ENCODE measurements around the gene LPP. TPM values are rescaled to one million over a fixed set of nuclear protein-coding genes. Genes with fewer than 3 reads are reported as not detected.

Gene LPP
- total RNA-seq, 1 donor from 2014 or later: 184 TPM

- no peak overlapping the region for H3K27ac Mint-ChIP-seq (ENCODE audit: unreplicated experiment)
- no peaks in the 10 kb centered on the region for H3K36me3 Mint-ChIP-seq (ENCODE audit: unreplicated experiment)
- no peak overlapping the region for H3K4me3 Mint-ChIP-seq (ENCODE audit: unreplicated experiment)
- H3K4me1 Mint-ChIP-seq (ENCODE audit: unreplicated experiment): peaks cover 18% of the 10 kb centered on the region
- DNase-seq (ENCODE audit: extremely low spot score, unreplicated experiment): no peak
- H3K27me3 Mint-ChIP-seq (ENCODE audit: unreplicated experiment): no peaks in the 10 kb centered on the region
- TF ChIP-seq CTCF (IDR thresholded peaks at IDR 0.05): no peak
- H3K9me3 Mint-ChIP-seq (ENCODE audit: unreplicated experiment): peaks cover 3% of the 10 kb centered on the region
Measured at GRCh38 chr3:188691665-188692064, 537.7 kb downstream of the LPP start.

DNA sequence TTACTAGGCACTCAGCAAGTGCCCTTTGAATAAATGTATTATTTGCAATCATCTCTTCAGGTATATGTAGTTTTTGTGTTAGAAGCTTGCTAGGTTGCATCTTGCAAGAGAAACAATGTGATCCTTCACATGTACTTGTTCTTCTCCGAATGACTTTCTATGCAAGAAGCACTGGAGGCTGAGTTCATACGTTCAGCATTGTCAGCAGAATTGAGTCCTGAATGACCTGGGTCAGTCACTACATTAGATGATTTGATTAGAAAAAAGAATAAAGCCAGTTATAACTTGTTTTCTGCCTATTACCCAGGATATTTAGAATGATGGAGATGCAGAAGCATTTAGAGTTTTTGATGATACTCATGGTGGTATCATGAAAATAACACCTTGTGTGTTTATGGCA lies 538.7 kb downstream of the LPP start:
- Mint-ChIP-seq H3K36me3 (ENCODE audit: unreplicated experiment) (no peaks in the 10 kb centered on the region), H3K27me3 (ENCODE audit: unreplicated experiment) (no peaks in the 10 kb centered on the region), H3K27ac (ENCODE audit: unreplicated experiment) (no peak overlapping the region), H3K9me3 (ENCODE audit: unreplicated experiment) (peaks cover 3% of the 10 kb centered on the region), H3K4me1 (ENCODE audit: unreplicated experiment) (peaks cover 19% of the 10 kb centered on the region), H3K4me3 (ENCODE audit: unreplicated experiment) (no peak overlapping the region)
- no peak for DNase-seq (ENCODE audit: extremely low spot score, unreplicated experiment)
- TF ChIP-seq CTCF (IDR thresholded peaks at IDR 0.05): no peak

DNA sequence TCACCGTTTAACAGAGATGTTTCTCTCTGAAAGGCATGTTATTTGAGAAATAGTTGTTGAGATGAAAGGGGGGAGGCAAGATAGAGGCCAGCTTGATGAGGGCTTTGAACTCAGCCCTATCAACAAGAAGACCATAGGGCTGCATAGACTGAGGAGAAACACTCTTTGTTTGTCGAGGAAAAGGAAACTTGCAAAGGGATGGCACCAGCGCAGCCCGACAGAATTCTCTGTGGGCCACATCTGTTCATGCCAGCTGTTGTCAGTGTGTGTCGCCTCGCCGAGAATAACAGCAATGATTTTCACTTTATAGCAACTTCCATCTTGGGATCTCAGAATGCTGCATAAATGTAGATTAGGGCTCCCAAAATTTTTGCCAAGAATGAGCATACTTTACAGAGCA lies 539.5 kb downstream of the LPP start:
- no peak for TF ChIP-seq CTCF (IDR thresholded peaks at IDR 0.05)
- no peaks in the 10 kb centered on the region for H3K36me3 Mint-ChIP-seq (ENCODE audit: unreplicated experiment)
- no peaks in the 10 kb centered on the region for H3K27me3 Mint-ChIP-seq (ENCODE audit: unreplicated experiment)
- no peak for DNase-seq (ENCODE audit: extremely low spot score, unreplicated experiment)
- H3K4me3 Mint-ChIP-seq (ENCODE audit: unreplicated experiment): no peak overlapping the region
- H3K9me3 Mint-ChIP-seq (ENCODE audit: unreplicated experiment): peaks cover 3% of the 10 kb centered on the region
- H3K27ac Mint-ChIP-seq (ENCODE audit: unreplicated experiment): no peak overlapping the region
- peaks cover 14% of the 10 kb centered on the region for H3K4me1 Mint-ChIP-seq (ENCODE audit: unreplicated experiment)

DNA sequence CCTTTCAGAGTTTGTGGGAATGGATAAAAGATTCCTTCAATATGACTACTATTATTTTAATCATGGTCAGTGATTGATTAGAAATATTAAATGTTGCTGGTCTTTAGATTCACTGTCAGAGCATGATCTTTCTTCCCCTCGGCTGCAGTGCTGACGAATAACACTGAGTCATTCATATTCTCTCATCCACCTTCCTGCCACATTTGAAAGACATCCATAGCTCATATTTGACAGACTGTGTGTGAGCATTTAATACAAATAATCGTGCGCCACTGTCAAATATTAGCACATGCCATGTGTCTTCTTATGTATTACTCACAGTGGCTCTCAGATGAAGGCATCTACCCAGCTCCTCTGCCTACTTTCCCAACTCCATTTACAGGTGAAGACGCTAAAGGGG lies 541.3 kb downstream of the LPP start:
- Mint-ChIP-seq H3K9me3 (ENCODE audit: unreplicated experiment) (no peaks in the 10 kb centered on the region), H3K36me3 (ENCODE audit: unreplicated experiment) (no peaks in the 10 kb centered on the region), H3K4me3 (ENCODE audit: unreplicated experiment) (no peak overlapping the region), H3K27ac (ENCODE audit: unreplicated experiment) (no peak overlapping the region), H3K27me3 (ENCODE audit: unreplicated experiment) (no peaks in the 10 kb centered on the region), H3K4me1 (ENCODE audit: unreplicated experiment) (peaks cover 7% of the 10 kb centered on the region)
- TF ChIP-seq CTCF (IDR thresholded peaks at IDR 0.05): no peak
- DNase-seq (ENCODE audit: extremely low spot score, unreplicated experiment): no peak

- no peak for DNase-seq (ENCODE audit: extremely low spot score, unreplicated experiment)
- peaks cover 7% of the 10 kb centered on the region for H3K4me1 Mint-ChIP-seq (ENCODE audit: unreplicated experiment)
- no peaks in the 10 kb centered on the region for H3K9me3 Mint-ChIP-seq (ENCODE audit: unreplicated experiment)
- no peak overlapping the region for H3K4me3 Mint-ChIP-seq (ENCODE audit: unreplicated experiment)
- no peaks in the 10 kb centered on the region for H3K27me3 Mint-ChIP-seq (ENCODE audit: unreplicated experiment)
- no peak for TF ChIP-seq CTCF (IDR thresholded peaks at IDR 0.05)
- no peaks in the 10 kb centered on the region for H3K36me3 Mint-ChIP-seq (ENCODE audit: unreplicated experiment)
- peak overlapping the region; percentile 7 for H3K27ac Mint-ChIP-seq (ENCODE audit: unreplicated experiment)
Measured at GRCh38 chr3:188697127-188697526, 543.2 kb downstream of the LPP start.

Measured in osteocyte (in vitro differentiated cells).